CD4-positive, alpha-beta T cell treated with Interleukin-21 for 1 hour (primary cell): ENCODE data around the gene XPR1.

ENCODE experiments used
- DNase-seq: peaks from one replicate; pipeline ENCODE4 v3.0.0-alpha.2; 2020

XPR1 gene

GRCh38 chr1:180896161-180896560 lies 264.3 kb downstream of the XPR1 start:
- no peak for DNase-seq

- no peak for DNase-seq
Measured at GRCh38 chr1:180898441-180899219, 266.8 kb downstream of the XPR1 start.

DNA sequence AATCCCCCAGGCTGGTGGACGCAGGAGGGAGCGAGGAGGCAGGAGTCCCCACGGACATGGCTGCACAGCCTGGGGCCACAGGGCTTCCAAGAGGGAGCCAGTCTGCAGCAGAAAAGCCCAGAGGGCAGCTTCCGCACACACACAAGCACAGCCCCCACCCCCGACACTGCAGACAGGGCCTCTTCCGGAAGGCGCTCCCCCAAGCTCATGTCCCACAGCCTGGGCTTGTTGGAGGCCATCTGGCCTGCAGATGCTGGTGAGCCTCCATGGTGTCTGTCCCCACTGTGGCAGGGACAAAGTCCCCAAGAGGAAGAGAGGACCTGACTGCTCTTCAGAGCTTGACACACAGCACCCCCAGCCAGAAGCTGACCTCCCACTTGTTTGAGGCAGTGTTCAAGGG lies 267.4 kb downstream of the XPR1 start:
- DNase-seq: no peak

GRCh38 chr1:180901076-180901990 lies 269.5 kb downstream of the XPR1 start:
- DNase-seq: no peak

- no peak for DNase-seq
Measured at GRCh38 chr1:180902541-180902940, 270.7 kb downstream of the XPR1 start.

DNA sequence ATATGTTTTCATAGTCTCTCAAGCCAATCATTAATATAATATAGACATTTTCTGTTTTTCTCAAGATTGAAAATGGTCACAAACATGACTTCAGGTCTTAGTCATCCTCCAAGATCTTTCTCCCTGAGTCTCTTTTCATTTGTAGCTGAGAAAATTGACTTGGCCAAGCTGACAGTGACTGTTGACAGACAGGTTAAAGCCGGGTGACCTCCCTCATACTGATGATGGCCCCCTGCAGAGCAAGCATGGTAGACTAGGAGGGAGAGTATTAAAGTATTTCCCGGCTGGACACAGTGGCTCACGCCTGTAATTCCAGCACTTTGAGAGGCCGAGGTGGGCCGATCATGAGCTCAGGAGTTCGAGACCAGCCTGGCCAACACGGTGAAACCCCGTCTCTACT lies 274.1 kb downstream of the XPR1 start:
- no peak for DNase-seq

DNA sequence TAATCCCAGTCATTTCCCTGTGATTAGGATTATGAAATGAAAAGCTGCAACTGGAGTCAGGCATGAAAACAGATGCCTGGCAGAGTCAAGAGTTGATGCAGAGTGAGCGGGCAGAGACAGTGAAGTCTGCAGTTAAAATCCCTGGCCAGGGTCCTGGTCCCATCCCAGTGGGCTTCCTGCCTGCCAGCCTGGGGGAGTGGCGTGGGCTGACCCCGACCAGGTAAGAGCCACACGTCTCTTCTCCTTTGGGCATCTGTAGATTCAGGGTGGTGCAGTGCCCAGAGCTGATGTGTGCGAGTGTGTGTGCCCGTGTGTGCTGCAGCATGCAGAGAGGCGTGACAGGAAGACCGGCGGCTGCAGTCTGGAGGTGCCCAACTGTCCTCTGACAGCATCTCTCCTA lies 274.7 kb downstream of the XPR1 start:
- DNase-seq: no peak

DNA sequence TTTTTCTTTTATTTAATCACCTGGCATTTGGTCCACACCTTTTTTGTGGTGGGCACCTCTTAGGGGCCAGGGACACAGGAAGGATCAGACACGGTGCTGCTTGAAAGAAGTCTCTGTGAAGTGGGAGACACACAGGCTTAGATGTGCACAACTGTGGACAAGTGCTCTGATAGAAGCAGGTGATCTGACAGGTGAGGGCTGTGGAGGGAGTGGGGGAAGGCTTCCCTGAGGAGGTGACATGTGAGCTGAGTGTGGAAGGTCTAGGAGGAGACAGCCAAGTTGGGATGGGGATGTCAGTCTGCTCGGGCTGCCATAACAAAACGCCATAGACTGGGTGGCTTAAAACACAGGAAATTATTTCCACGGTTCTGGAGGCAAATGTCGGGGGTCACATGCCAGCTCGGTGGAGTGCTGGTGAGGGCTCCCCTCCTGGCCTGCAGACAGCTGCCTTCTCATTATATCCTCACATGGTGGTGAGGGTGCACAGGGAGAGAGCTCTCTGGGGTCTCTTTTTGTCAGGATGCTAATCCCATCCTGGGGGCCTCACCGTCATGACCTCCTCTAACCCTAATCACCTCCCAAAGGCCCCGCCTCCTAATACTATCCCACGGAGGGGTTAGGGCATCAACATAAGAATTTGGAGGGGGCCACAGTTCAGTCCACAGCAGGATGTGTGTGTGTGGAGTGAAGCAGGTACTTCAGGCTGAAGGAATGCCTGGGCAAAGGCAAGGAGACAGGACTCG lies 275.7 kb downstream of the XPR1 start:
- no peak for DNase-seq

DNA sequence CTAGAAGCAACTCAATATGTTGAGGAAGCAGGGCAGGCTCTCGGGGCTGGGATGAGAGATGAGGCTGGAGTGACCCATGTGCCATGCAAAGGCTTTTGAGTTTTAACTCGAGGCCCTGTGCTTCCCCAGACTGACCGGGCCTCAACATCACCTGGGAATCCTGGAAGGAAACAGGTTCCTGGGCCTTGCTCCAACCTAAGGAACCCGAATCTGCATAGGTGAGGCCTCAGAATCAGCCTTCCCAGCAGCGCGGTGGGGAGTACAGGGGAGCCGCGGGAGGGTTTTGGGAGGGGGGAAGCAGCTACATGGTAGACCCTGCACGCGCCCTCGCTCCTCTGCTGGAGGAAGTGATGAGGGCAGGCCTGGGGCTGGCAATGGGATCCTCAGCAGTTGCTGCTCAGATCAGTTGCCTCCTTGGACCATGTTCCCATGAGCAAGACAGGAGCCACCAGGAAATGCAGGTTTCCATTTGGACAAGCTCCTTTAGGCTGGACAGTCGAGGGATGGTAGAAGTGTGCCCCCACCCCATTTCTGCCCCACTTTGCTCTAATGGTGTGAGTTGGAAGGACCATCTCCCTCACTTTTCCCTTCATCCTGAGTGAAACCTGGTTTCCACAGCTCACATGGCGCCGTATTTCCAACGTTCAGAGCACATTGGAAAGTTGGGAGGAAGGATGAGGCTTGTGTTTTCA lies 276.4 kb downstream of the XPR1 start:
- DNase-seq: no peak

GRCh38 chr1:180909005-180909414 lies 277.2 kb downstream of the XPR1 start:
- no peak for DNase-seq

DNA sequence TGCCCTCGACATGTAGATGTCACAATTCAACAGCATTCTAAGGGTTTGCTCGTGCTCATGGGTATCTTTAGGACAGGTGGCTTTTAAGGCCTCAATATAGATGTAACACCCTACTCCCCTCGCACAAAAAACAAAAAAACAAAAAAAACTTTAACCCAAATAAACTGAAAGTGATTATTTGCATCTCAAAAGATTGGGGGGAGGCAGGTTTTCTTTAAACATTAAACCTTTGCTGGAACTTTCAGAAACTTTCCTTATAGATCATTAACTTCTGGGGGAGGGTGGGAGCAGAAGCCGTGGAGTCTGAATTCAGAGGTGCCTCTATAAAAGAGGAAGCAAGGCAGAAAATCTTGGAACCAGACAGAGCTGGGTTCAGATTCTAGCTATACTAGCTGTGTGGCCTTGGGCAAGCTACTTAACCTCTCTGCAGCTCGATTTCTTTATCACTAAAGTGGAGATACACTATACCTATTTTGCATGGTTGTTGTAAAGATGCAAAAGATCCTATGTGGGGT lies 277.7 kb downstream of the XPR1 start:
- no peak for DNase-seq

- DNase-seq: no peak
Measured at GRCh38 chr1:180911640-180912191, 279.9 kb downstream of the XPR1 start.

GRCh38 chr1:180912211-180912800 lies 280.5 kb downstream of the XPR1 start:
- DNase-seq: no peak

- DNase-seq: no peak
Measured at GRCh38 chr1:180912801-180913565, 281.2 kb downstream of the XPR1 start, which contains the start of gene KIAA1614. Gene KIAA1614 (plus strand): TSS chr1:180912897. CDS start chr1:180913244, 347 bp downstream.

- no peak for DNase-seq
Measured at GRCh38 chr1:180915426-180915965, 283.7 kb downstream of the XPR1 start.

GRCh38 chr1:180916012-180916770 lies 284.4 kb downstream of the XPR1 start:
- no peak for DNase-seq

DNA sequence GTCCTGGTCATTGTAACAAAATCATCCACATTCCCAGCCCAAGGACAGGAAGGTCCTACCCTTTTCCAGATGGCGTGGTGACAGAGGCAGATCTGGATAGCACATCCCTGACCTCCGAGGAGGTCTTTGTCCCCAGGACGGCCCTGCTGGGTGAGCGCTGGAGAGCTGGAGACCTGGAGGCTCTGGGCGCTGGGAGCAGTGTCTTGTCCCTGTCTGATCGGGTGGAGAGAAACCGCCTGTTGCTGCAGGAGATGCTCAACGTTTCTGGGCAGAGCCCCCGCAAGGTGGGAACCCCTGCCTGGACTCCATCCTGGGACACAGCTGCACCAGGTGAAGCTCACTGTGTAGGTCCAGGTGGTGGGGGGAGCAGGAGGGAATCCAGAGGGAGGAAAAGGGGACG lies 284.9 kb downstream of the XPR1 start:
- DNase-seq: no peak

DNA sequence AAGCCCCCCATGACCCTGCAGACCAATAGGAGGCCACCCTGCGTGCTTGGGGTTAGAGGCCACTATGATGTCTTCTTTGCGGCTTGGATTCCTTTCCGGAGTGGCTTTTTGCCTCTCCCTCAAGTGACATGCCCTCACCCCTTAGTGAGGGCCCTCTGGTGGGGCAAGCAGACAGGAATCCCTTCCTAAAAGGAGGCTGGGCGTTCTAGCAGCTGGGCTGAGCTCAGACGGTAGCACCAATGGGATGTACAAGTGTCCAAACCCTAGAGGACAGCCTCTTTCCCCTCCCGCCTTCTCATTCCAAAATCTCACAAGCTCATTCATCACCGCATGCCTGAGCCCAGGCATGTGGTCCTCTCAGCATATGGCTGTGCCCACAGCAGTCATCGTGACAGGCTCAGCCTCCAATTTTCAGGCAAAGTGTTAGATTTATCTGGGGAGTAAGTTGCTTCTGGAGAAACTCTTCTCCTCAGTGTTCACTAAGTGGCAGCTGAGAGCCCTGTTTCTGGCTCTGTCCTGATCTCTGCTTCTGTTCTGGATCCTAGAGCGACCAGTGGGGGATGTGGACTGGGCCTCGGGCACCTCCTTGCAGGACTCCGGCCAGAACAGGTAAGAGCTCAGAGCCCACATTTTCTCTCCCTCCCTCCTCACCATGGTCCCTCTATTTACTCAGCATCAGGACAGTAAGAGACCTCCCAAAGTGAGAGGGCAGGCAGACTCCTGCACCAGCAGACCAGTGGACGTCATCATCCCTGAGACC lies 285.7 kb downstream of the XPR1 start:
- no peak for DNase-seq

DNA sequence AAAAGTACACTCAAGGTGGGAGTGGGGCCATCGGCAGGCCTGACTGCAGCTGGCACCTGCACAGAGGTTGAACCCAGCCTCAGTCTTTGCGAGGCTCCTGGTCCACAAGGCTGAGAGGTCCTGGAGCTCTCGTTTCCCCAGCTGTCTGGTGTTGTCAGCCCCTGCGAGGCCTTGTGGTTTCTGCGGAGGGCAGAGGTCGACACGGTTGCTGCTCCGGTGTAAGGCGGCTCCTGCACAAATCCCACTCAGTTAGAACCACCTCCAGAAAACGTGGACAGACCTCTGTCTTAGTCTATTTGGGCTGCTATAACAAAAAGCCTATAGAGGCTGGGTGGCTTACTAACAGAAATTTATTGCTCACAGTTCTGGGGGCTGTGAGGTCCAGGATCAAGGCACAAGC lies 286.7 kb downstream of the XPR1 start:
- no peak for DNase-seq
